WTC11 (cell line): ENCODE results near the gene AK9.

ENCODE experiments used
- ARID4B ChIP-seq: sonication (generic); formaldehyde crosslinking; IDR thresholded peaks from 2 replicates; pipeline ENCODE4 v1.8.0; 2023; ENCODE audit warnings: missing genetic modification reagents, mild to moderate bottlenecking, borderline replicate concordance
- CTCF ChIP-seq: fragments of 200-600 bp; IDR thresholded peaks from 2 replicates; pipeline ENCODE4 v1.8.0; 2022; ENCODE audit warnings: antibody characterized with exemption
- GTF2I ChIP-seq: fragments of 250-450 bp; sonication (Bioruptor Pico); conservative IDR thresholded peaks from 2 replicates; pipeline ENCODE4 v1.4.0; 2021; ENCODE audit warnings: mild to moderate bottlenecking
- KAT7 ChIP-seq: sonication (generic); formaldehyde crosslinking; IDR thresholded peaks from 2 replicates; pipeline ENCODE4 v1.8.1; 2023; ENCODE audit warnings: missing genetic modification reagents, mild to moderate bottlenecking, borderline replicate concordance
- MLX ChIP-seq: sonication (generic); formaldehyde crosslinking; IDR thresholded peaks from 2 replicates; pipeline ENCODE4 v1.8.1; 2023; ENCODE audit warnings: mild to moderate bottlenecking, missing genetic modification reagents, moderate library complexity
- NR1H2 ChIP-seq: sonication (generic); formaldehyde crosslinking; IDR thresholded peaks from 2 replicates; pipeline ENCODE4 v1.9.0; 2021; ENCODE audit warnings: mild to moderate bottlenecking, moderate library complexity, missing genetic modification reagents
- PRDM15 ChIP-seq: sonication (generic); formaldehyde crosslinking; IDR thresholded peaks from 2 replicates; pipeline ENCODE4 v1.8.0; 2022; ENCODE audit warnings: missing genetic modification reagents
- ZNF121 ChIP-seq: sonication (generic); formaldehyde crosslinking; IDR thresholded peaks from 2 replicates; pipeline ENCODE4 v1.8.0; 2023; ENCODE audit warnings: missing genetic modification reagents
- ZNF219 ChIP-seq: sonication (generic); formaldehyde crosslinking; IDR thresholded peaks from 2 replicates; pipeline ENCODE4 v1.8.0; 2023; ENCODE audit warnings: missing genetic modification reagents, mild to moderate bottlenecking, borderline replicate concordance
- TF ChIP-seq, protein P1 (sequence below): sonication (generic); formaldehyde crosslinking; conservative IDR thresholded peaks from 2 replicates; pipeline ENCODE4 v1.8.1; 2023; ENCODE audit warnings: mild to moderate bottlenecking, low read depth, missing genetic modification reagents, moderate library complexity
- TF ChIP-seq, protein P2 (sequence below): fragments of 250-450 bp; sonication (Bioruptor Pico); IDR thresholded peaks from 2 replicates; pipeline ENCODE4 v1.9.0; 2021; ENCODE audit warnings: mild to moderate bottlenecking, borderline replicate concordance

- TF ChIP-seq CTCF (no peak), ARID4B (CRISPR knock-in tag) (no peak), MLX (CRISPR knock-in tag) (no peak), ZNF219 (CRISPR knock-in tag) (no peak), KAT7 (CRISPR knock-in tag) (no peak), ZNF121 (CRISPR knock-in tag) (no peak), NR1H2 (CRISPR knock-in tag) (no peak), GTF2I (CRISPR knock-in tag) (no peak), PRDM15 (CRISPR knock-in tag) (no peak)
- TF ChIP-seq, protein P1, sequence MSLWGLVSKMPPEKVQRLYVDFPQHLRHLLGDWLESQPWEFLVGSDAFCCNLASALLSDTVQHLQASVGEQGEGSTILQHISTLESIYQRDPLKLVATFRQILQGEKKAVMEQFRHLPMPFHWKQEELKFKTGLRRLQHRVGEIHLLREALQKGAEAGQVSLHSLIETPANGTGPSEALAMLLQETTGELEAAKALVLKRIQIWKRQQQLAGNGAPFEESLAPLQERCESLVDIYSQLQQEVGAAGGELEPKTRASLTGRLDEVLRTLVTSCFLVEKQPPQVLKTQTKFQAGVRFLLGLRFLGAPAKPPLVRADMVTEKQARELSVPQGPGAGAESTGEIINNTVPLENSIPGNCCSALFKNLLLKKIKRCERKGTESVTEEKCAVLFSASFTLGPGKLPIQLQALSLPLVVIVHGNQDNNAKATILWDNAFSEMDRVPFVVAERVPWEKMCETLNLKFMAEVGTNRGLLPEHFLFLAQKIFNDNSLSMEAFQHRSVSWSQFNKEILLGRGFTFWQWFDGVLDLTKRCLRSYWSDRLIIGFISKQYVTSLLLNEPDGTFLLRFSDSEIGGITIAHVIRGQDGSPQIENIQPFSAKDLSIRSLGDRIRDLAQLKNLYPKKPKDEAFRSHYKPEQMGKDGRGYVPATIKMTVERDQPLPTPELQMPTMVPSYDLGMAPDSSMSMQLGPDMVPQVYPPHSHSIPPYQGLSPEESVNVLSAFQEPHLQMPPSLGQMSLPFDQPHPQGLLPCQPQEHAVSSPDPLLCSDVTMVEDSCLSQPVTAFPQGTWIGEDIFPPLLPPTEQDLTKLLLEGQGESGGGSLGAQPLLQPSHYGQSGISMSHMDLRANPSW (CRISPR knock-in tag): no peak
- TF ChIP-seq, protein P2, sequence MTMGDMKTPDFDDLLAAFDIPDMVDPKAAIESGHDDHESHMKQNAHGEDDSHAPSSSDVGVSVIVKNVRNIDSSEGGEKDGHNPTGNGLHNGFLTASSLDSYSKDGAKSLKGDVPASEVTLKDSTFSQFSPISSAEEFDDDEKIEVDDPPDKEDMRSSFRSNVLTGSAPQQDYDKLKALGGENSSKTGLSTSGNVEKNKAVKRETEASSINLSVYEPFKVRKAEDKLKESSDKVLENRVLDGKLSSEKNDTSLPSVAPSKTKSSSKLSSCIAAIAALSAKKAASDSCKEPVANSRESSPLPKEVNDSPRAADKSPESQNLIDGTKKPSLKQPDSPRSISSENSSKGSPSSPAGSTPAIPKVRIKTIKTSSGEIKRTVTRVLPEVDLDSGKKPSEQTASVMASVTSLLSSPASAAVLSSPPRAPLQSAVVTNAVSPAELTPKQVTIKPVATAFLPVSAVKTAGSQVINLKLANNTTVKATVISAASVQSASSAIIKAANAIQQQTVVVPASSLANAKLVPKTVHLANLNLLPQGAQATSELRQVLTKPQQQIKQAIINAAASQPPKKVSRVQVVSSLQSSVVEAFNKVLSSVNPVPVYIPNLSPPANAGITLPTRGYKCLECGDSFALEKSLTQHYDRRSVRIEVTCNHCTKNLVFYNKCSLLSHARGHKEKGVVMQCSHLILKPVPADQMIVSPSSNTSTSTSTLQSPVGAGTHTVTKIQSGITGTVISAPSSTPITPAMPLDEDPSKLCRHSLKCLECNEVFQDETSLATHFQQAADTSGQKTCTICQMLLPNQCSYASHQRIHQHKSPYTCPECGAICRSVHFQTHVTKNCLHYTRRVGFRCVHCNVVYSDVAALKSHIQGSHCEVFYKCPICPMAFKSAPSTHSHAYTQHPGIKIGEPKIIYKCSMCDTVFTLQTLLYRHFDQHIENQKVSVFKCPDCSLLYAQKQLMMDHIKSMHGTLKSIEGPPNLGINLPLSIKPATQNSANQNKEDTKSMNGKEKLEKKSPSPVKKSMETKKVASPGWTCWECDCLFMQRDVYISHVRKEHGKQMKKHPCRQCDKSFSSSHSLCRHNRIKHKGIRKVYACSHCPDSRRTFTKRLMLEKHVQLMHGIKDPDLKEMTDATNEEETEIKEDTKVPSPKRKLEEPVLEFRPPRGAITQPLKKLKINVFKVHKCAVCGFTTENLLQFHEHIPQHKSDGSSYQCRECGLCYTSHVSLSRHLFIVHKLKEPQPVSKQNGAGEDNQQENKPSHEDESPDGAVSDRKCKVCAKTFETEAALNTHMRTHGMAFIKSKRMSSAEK (CRISPR knock-in tag): no peak
Measured at GRCh38 chr6:109516929-109517328, 174.1 kb downstream of the AK9 start.
